NCI-H2196 treated with DMSO at 0.1 percent for 48 hours (cell line): ENCODE results near the gene SCN8A.

Experiments
- DNase-seq: peaks from one replicate; lab custom pipeline; 2025; ENCODE audit not compliant: unreplicated experiment; lab: John Stamatoyannopoulos, UW

Gene SCN8A

DNA sequence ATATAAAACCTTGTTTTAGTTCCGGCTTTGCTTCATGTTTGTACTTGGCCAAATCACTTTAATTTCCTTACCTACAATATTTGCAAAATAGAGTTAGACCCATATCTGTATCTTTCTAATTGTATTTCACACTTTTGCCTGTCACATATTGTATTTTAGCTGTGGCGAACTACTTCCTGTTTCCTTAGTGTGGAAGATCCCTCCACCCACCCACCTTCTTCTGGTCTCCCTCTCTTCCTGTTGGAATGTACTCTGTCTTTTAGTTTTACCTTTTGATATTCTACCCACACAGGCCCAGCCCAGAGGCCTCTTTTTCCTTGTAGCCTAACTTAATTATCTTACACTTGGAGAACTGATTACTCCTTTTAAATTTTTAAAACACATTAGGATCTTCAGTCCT lies 78.2 kb downstream of the SCN8A start:
- DNase-seq = no peak

GRCh38 chr12:51669996-51670395 lies 79.0 kb downstream of the SCN8A start:
- no peak for DNase-seq

DNA sequence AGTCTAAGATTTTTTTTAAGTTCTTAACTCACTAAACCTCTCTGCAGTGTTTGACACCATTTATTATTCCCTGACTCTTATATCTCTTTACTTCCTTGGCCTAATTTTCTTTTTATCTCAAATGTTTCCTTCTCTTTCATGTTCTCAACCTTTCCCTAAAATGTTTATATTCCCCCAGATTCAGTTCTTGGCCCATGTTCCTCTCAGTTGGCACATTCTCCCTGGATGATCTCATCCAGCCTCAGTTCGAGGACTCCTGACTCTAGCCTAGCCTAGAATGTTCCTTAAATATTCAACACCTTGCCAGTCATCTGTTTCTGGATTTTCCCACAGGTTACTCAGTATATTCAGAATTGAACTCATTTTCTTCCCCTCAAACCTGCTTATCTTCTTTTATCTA lies 81.3 kb downstream of the SCN8A start:
- DNase-seq = no peak

- DNase-seq = no peak
Measured at GRCh38 chr12:51675071-51675803, 84.2 kb downstream of the SCN8A start.

- DNase-seq = no peak
Measured at GRCh38 chr12:51676875-51677274, 85.8 kb downstream of the SCN8A start.

GRCh38 chr12:51677284-51677968 lies 86.4 kb downstream of the SCN8A start:
- no peak for DNase-seq

GRCh38 chr12:51678086-51678724 lies 87.2 kb downstream of the SCN8A start:
- no peak for DNase-seq

GRCh38 chr12:51682981-51683380 lies 91.9 kb downstream of the SCN8A start:
- no peak for DNase-seq

DNA sequence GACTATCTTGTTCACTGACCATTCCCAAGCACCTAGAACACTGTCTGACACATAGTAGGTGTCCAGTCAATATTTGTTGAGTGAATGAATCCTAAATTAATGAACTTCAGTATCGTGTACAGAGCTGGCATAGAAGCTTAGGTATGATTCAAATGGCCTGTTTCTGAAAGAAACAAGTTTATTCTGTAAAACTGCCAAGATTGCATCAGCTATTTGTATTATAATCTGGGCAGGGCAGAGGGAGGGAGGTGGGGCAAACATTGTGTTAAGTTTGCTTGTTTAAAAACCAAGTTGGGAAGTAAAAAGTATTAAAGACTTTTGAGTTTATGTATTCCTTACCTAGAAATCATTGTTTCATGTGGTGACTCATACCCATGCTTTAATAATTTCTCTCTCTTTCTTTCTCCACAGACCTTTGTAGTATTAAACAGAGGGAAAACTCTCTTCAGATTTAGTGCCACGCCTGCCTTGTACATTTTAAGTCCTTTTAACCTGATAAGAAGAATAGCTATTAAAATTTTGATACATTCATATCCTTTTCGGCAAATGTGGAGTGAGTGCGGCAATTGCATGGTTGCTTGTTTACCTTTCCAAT lies 92.8 kb downstream of the SCN8A start:
- DNase-seq = no peak

- DNase-seq = no peak
Measured at GRCh38 chr12:51686727-51687126, 95.7 kb downstream of the SCN8A start.

DNA sequence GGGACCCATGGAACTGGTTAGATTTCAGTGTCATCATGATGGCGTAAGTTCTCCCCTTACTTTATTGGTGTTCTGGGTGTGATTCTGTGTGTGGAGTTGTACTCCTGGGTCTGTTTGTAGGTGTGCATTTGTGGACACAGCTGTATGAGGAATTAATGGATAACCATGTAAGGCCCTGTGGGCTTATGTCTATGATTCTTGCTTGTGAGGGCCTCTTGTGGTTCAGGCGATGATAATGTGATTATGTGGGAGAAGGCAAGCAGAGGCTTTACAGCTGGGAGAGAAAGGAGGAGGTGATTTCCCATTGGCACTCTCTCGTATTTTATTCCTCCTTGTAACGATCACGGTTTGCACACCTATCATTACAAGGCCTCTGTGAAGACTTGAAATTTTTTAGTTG lies 96.1 kb downstream of the SCN8A start:
- no peak for DNase-seq

- DNase-seq = no peak
Measured at GRCh38 chr12:51687614-51688013, 96.6 kb downstream of the SCN8A start.

GRCh38 chr12:51689983-51690382 lies 99.0 kb downstream of the SCN8A start:
- no peak for DNase-seq

DNA sequence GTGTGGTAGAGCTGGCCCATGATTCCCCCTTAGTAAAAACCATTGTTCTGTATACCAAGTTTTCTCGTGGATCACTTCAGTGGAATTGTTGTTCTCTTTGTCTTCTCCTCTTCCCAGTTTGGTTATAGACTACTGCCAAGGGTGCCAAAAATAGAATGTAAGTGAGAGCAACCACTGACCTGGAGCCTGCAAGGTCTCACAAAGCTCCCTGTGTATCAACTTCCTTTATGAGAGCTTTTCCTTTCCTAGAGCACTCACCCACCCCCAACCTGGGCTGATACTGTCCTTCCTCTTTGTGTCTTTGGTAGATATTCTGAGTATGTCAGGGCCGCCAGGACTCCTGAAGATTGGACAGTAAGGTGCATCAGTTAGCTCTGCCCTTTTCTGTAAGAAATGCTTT lies 101.0 kb downstream of the SCN8A start:
- DNase-seq = no peak

DNA sequence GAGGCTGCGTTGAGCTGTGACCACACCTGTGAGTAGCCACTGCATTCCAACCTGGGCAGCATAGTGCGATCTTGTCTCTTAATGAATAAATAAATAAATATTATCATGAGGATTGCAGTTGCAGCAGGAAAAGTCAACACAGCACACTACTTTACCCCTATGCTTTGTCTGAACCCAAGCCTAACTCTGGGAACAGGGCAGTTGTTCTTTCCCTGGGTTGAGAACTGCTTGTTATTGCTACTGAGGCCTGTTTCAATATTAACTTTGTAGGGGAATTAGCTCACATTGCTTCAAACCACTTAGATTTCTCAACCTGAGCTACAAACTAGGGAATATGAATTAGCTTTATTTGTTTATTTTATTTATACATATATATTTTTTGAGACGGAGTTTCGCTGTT lies 102.5 kb downstream of the SCN8A start:
- DNase-seq = no peak

- DNase-seq = no peak
Measured at GRCh38 chr12:51694146-51694545, 103.1 kb downstream of the SCN8A start.

DNA sequence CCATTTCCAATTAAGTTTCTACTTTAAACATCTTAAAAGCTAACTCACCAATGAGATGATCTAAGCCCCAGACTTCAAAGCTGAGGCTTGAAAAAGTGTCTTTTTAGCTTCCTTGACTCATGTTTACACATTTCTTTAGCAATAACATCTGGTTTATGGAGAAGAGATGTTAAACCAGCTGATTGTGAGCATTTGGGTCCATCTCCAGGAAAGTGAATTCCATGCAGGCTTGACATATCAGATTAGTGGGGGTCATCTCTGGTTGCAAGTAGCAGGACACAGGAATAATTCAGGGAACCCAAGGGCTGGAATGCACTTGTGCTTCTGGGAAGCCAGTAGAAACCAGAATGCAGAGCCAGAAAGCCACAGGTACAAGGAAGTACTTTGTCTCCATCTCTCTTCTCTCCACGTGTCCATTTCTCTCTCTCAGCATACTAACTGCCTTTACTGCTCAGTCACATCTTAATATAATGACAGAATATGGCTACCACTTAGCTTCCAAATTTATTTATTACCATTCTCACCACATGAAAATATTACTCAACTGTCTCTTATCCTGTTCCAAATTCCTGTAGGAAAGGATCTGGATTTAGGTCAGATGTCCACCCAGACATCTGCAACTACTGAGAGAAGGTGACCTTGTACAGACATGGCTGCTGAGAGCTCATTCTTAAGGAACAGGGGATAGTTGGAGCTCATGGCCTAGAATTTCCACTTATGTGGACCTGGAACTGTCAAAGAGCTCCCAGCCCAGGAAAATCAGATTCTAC lies 104.4 kb downstream of the SCN8A start:
- DNase-seq = no peak

- DNase-seq = no peak
Measured at GRCh38 chr12:51699219-51699618, 108.2 kb downstream of the SCN8A start.

DNA sequence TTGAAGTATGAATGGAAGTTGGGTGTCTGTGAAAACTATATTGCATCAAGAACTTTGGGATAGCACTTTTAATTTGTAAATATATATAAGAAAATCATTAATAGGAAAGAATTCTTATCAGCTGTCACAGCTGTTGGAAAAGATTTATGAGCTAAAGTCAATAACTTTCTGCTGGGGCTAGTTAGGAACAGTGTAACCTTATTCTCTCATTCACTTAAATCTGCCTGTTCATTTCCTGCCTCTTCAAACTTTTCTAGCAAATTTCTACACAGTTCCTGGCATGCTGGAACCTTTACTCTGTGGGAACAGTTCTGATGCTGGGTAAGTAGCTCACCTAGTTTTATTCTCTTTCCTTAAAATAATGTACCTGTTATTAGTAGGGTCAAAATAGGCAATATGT lies 109.9 kb downstream of the SCN8A start:
- no peak for DNase-seq

DNA sequence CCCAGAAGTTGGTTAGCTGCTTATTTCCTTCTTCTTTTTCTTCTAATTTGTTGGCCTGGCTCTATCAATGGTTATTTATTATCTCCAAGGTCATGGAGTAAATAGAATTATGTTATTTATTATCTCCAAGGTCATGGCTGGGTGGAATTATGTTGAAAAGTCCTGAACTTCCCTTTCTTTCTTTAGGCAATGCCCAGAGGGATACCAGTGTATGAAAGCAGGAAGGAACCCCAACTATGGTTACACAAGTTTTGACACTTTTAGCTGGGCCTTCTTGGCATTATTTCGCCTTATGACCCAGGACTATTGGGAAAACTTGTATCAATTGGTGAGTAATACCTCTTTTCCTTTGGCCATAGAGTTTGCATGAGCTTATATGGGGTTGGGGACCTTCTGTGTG lies 111.6 kb downstream of the SCN8A start:
- DNase-seq = no peak

GRCh38 chr12:51705450-51705849 lies 114.4 kb downstream of the SCN8A start:
- DNase-seq = no peak
